Fibroblast of gingiva (primary cell): ENCODE data around the gene SKI.

Experiments
- DNase-seq: peaks from one replicate; pipeline ENCODE4 v3.0.0-alpha.2; 2011; ENCODE audit warnings: low read depth

Gene SKI

GRCh38 chr1:2339206-2340085 lies 111.3 kb downstream of the SKI start:
- DNase-seq, result no peak

DNA sequence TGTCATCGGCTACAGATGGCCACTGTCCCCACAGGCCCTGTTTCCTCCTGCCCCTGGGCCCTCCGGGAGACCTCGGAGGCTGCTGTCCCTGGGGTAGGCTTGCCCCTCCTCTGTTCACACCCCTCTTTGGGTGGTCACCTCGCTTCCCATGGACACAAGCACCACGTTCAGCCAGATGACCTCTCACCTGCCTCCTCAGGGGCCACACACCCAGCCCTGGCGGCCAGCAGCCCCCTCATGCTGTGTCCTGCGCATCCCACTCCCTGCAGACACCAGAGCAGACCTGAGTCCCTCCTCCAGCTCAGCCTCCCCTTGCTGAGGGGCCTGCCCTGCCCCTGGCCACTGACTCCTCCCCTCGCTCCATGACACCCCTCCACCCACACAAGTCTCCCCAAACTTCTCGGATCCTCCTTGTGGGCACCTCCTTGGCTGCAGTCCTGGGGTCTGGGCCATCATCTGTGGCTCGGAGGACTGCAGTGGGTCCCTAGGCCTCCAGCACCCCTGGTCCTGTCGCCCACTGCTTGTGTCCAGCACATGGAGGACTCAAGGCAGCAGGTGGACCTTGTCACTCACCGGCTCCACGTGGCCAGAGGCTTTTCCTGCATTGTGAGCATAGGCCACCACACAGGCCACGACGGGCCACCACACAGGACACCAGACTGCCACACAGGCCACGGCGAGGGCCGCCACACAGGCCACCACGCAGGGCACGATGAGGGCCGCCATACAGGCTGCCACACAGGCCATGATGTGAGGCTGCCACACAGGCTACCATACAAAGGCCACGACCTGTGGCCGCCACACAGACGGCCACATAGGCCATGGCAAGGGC lies 112.2 kb downstream of the SKI start:
- DNase-seq, result no peak

GRCh38 chr1:2340918-2341254 lies 112.8 kb downstream of the SKI start:
- DNase-seq, result no peak

DNA sequence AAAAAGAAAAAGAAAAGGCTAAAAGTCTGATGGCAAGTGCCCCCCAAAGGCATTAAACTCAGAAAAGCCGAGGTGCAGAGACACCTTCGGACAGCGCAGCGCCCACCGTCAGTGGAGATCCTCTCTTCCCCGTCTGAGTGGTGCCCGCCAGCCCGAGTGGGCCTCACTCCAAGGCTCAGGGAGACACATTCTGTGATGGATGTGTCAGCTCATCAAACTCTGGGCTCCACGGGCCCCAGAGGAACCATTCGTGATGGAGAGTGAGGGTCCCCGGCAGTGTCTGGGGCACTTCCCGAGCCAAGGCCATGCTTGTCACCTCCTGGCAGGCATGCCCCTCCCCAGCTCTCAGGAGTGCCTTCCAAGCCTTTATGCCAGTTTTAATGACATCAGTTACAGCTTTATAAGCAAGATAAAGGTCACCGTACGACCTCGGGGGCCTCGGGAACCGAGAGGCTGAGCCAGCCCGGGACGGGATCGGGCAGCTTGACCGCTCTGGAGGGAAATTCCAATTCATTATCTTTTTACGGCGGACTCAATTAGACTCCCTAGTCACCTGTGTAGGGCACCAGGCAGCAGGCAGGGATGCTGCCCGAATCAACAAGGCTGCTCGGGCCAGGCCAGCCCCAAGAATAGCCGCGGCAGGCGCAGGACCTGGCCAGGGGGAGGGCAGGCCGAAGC lies 113.7 kb downstream of the SKI start:
- DNase-seq, result no peak

DNA sequence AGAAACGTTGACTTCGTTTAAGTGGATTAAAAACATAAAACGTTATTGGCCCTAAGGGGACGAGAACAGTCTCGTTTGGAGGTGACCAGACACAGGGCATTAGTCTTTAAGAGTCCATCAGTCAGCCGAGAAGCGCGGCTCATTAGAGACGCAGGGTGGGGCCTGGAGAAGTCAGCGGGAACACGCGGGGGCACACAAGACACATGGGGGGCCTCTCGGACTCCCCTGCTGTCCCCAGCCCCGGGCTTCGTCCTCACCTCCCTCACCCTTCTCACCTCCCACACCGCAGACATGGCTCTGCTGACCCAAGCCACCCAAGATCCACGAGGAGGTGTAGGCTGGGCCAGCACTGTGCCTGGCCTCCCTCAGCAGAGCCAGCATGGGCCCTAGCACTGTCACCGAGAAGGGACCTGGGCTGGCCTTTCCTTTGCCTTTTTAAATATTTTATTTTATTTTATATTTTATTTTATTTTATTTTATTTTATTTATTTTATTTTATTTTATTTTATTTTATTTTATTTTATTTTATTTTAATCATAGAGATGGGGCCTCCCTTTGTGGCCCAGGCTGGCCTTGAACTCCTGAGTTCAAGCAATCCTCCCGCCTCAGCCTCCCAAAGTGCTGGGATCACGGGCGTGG lies 114.4 kb downstream of the SKI start:
- no peak for DNase-seq

DNA sequence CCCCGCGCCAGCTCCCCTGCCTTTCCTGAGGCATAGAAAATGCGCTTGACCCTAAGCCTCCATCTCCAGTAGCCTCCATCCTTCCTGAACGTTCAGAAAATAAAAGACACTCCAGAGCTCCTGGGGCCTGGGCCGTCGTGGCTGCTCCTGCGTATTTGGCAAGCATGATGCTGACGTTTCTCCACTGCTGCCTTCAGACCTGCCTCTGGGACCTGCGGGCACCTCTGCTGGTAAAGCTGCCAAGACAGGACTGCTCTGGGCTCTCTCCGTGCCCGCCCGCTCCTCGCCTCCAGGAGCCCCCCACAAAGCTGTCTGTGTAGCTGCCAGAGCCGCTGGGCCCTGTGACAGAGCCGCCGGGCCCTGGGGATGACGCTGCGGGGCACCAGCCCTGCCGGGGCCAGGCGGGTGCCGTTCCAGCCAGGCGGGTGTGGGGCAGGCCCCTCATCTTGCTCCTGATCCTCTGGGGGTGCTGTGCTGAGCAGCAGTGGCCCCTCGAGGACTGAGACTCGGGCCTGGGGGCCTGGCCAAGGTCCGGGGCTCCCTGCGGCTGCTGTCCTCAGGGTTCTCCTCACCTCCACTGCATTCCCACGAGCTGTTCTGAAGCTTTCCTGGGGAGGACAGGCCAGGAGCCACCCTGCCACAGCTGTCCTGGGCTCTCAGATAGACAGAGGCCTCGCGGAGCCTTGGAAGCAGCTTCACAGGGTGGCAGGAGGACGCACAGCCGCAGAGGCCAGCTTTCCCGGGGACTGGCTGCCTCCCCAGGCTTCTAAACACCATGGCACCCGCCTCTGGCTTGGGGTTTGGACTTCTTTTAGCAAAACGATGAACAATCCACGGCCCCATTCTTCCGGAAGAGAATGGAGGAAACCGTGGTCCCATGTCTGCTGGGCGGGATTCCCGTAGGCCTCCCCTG lies 115.2 kb downstream of the SKI start:
- DNase-seq, result no peak

DNA sequence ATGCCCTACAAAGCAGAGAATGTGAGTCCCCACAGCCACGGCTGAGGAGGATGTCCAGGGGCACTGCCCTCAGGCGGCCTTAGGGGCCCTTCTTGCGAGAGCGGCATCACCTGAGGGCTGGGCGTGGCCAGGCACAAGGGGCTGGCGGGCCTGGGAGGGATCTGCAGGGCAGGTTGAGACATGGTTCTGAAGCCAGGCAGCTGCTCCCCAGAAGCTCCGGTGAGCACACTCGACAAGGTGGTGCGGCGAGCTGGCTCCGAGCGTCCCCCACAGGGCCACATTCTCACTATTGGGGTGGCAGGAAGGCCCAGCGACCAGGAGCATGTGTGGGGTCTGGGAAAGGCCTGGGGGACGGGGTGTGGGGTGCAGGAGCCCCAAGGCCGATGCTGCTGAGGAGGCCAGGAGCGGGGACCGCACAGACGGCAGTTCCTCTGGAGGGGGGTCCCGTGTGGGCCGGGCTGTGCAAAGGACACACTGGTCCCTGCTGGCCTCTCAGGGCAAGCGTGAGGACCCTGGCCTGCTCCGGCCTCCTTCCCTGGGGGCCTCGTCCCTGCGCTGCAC lies 116.1 kb downstream of the SKI start:
- no peak for DNase-seq

DNA sequence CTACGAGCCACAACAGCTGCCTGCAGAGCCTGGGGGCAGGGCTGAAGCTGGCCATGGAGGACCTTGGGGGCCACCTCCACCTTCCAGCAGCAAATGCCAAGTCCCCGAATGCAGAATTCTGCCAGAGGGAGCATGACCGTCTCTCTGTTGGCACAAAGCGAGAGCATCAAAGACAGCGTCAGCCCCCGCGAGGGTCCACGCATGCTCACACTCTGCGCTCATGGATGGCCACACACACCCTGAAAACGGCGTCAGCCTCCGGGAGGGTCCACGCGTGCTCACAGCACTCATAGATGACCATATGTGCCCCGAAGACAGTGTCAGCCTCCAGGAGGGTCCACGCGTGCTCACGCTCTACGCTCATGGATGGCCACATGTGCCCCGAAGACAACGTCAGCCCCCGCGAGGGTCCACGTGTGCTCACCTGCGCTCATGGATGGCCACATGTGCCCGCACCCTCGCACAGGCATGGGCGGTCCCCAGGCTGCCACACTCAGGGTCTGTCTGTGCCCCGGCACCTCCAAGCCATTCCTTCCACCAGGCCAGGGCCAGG lies 116.7 kb downstream of the SKI start:
- DNase-seq, result no peak

GRCh38 chr1:2345297-2346075 lies 117.4 kb downstream of the SKI start:
- no peak for DNase-seq

- no peak for DNase-seq
Measured at GRCh38 chr1:2346691-2347408, 118.7 kb downstream of the SKI start.

GRCh38 chr1:2347409-2347785 lies 119.3 kb downstream of the SKI start:
- no peak for DNase-seq

GRCh38 chr1:2347896-2348295 lies 119.8 kb downstream of the SKI start:
- DNase-seq, result no peak

DNA sequence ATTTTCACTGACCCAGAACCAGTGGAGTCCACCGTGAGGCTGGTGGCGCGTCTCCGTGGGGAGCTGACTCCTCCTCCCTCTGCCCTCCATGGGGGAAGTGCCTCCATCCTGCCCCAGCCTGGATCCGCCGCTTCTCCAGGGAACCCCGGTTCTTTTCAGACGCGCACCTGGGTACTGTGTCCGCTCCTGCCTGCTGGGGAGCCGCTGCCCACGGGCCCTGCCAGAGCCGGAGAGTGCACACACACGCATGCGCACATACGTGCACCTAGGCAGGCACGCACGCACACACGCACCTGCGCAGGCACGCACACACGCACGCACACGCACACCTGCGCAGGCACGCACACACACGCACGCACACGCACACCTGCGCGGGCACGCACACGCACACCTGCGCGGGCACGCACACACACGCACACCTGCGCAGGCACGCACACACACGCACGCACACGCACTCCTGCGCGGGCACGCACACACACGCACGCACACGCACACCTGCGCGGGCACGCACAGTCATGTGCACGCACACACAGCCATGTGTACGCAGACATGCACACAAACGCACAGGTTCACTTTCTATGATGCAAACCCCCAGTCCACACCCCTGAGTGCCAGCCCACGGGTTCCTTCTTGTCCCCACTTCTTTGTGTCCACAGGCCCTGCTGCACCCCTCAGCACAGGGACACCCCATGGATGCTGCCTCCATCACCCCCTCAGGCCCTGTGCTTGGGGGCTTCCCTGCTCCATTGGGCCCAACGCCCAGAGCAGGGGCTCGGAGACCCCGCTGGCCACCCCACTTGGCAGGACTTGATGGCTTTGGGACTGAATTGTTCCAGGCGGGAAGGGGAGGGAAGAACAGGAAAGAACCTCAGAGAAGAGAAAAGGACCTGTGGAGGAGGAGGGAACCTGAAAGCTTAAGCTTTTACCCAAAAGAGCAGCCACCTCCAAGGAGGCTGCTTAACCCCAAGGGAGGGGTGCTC lies 120.5 kb downstream of the SKI start:
- DNase-seq, result no peak

GRCh38 chr1:2349806-2350205 lies 121.7 kb downstream of the SKI start:
- no peak for DNase-seq

DNA sequence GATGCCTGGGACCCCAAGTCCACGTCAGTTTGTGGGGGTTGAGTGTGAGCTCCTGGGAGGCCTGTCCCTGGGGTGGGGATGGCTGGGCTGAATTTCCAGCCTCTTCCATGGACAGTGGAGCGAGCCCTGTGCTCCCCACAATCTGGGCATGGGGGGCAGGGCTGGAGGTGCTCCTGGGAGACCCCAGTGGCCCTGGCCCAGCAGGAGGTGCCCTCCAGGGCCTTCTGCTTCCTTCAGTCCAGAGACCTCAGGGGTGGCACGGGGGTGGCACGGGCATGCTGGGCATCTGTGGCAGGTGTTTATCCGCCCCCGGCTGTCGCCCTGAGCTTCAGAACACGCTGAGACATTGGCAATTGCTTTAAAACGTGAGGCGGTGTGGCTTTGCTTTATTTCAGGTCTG lies 122.4 kb downstream of the SKI start:
- DNase-seq, result no peak

DNA sequence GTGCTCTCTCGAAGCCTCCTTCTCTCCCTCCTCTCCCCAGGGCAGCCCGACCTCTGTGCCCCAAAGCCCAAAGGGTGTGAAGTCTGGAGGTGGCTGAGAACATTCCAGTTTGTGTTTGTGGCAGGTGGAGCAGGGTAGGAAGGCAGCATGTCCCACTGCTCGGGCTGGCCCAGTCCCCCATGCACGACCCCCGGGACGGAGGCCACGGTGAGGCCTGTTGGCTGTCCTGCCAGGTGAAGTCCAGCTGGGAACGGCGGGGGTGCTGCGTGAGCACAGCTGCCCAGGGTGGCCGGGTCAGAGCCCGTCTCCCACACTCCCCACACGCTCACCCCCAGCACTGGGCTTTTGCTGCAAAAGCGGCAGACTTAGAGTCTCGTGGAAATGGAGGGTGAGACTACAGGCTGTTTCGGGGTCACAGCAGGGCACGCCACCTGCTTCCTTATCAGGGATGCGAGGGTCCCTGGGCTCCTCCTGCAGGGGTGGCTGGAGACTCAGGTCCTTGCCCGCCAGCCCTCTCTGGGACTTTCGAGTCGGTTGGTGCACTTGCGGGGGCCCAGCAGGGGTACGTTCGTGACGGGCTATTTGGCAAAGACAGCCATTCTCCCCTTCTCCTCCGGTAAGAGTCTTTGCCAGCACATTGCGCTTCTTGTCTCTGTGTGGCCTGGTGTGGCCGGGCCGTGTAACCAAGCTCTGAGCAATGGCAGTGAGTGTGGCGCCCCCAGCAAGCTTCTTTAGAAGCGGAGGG lies 123.0 kb downstream of the SKI start:
- no peak for DNase-seq

DNA sequence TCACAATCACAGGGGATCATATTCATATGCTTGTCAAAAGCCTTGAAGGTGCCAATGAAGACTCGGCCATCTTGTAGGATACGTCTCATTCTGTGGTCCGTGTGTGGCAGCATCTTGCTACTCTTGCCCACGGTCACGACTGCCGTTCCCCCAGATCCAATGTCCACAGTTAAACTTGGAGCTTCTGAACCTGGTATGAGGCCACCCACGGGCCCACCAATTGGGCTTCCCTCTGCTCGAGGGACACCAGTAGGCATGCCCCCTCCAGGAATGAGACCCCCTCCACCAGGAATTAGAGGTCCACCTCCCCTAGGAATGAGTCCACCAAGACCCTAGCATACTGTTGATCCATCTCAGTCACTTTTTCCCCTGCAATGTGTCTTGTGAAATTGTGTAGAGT lies 123.6 kb downstream of the SKI start:
- no peak for DNase-seq
